K562 (cell line): Measurements from ENCODE around the gene ADAM33. TPM values are rescaled to one million over a fixed set of nuclear protein-coding genes. Genes with fewer than 3 reads are reported as not detected.

Experiments
- ATAC-seq: fragments of 200-7000 bp; cut with Tn5 transposase; 3 replicates; pipeline ENCODE4 v1.9.1; 2020; ENCODE audit warnings: moderate library complexity
- BruUV-seq: library from RNA; stranded (reverse); fragments of 400-500 nt; replicated peaks from 2 replicates; lab custom pipeline; 2021; lab: Mats Ljungman, UMichigan
- CTCF ChIA-PET: fragments of 300-600 bp; formaldehyde crosslinking; extraction: SDS; loops from one replicate; lab custom pipeline; 2021; ENCODE audit warnings: low intra/inter-chr PET ratio; lab: Yijun Ruan, JAX
- POLR2A ChIA-PET: fragments of 300-600, 350-650 bp; sonication (Branson Sonifier 250); formaldehyde crosslinking; extraction: SDS; loops from one replicate; lab custom pipeline; 2021; ENCODE audit warnings: antibody characterized with exemption, inconsistent platforms; lab: Yijun Ruan, JAX
- DNase-seq, 4 experiments: peaks; one replicate each; pipeline versions ENCODE4 v3.0.0 to v3.0.0-alpha.2; 2011 to 2018; ENCODE audit warnings: low spot score in 3 of 4, mixed read lengths in 3 of 4; ENCODE audit errors: extremely low read depth in 1 of 4
- FAIRE-seq: peaks from 2 replicates; lab custom pipeline; 2011; peaks lifted over from hg19 to GRCh38; lab: Jason Lieb, UNC
- H2AFZ ChIP-seq: 2 replicates; pipeline ENCODE4 v1.6.0; 2011; ENCODE audit warnings: low read depth, low read length, control low read depth, inconsistent platforms
- H3K27ac ChIP-seq: fragments of 200-600 bp; 3 replicates; pipeline ENCODE4 v1.8.0; 2011; ENCODE audit warnings: low read depth, mild to moderate bottlenecking, control low read depth, inconsistent platforms, low read length, moderate library complexity, mixed read lengths; ENCODE audit errors: extremely low read depth
- H3K27me3 ChIP-seq, 2 experiments: fragments of 300-600 bp in 1 of 2; 2 replicates in 1 of 2; 3 replicates in 1 of 2; pipeline versions ENCODE4 v1.6.0 to v1.8.0; 2011; ENCODE audit warnings: inconsistent platforms in 2 of 2, low read length in 2 of 2, mild to moderate bottlenecking in 1 of 2, mixed read lengths in 1 of 2, moderate library complexity in 1 of 2; ENCODE audit not compliant: control insufficient read depth in 2 of 2, insufficient read depth in 2 of 2
- H3K36me3 ChIP-seq: fragments of 300-600 bp; 3 replicates; pipeline ENCODE4 v1.8.0; 2011; ENCODE audit warnings: mild to moderate bottlenecking, low read length, inconsistent platforms; ENCODE audit not compliant: control insufficient read depth, insufficient read depth
- H3K4me1 ChIP-seq, 2 experiments: fragments of 200-600 bp in 1 of 2; replicated peaks in 1 of 2; 2 replicates in 1 of 2; 3 replicates in 1 of 2; pipeline versions ENCODE4 v1.5.1 to v1.8.0; 2011; ENCODE audit warnings: inconsistent platforms in 2 of 2, low read length in 2 of 2, mild to moderate bottlenecking in 1 of 2, mixed read lengths in 1 of 2, moderate library complexity in 1 of 2; ENCODE audit not compliant: control insufficient read depth in 2 of 2, insufficient read depth in 2 of 2
- H3K4me2 ChIP-seq: 2 replicates; pipeline ENCODE4 v1.6.1; 2011; ENCODE audit warnings: low read length, control low read depth, inconsistent platforms, mixed read lengths; ENCODE audit not compliant: insufficient read depth
- H3K4me3 ChIP-seq: fragments of 200-600 bp; sonication (generic), shearing (Covaris generic); 2 replicates; pipeline ENCODE4 v1.5.1; 2016; ENCODE audit warnings: control low read depth, inconsistent platforms
- H3K79me2 ChIP-seq: fragments of 200-600 bp; 3 replicates; pipeline ENCODE4 v1.8.0; 2011; ENCODE audit warnings: low read length, inconsistent platforms; ENCODE audit not compliant: control insufficient read depth, insufficient read depth
- H3K9ac ChIP-seq, 2 experiments: 2 replicates each; pipeline versions ENCODE4 v1.6.0 to v1.6.1; 2011; ENCODE audit warnings: low read depth in 2 of 2, low read length in 2 of 2, control low read depth in 1 of 2, inconsistent platforms in 1 of 2, mild to moderate bottlenecking in 1 of 2, mixed read lengths in 1 of 2; ENCODE audit not compliant: insufficient read depth in 1 of 2
- H3K9me1 ChIP-seq: one replicate; pipeline ENCODE4 v1.6.0; 2011; ENCODE audit warnings: inconsistent platforms, mild to moderate bottlenecking, low read length, moderate library complexity; ENCODE audit not compliant: control insufficient read depth, insufficient read depth
- H3K9me3 ChIP-seq: replicated peaks from 2 replicates; pipeline ENCODE4 v1.5.1; 2011; ENCODE audit warnings: low read depth, low read length, inconsistent platforms; ENCODE audit not compliant: control insufficient read depth, insufficient read depth
- H4K20me1 ChIP-seq: replicated peaks from 2 replicates; pipeline ENCODE4 v1.6.1; 2011; ENCODE audit warnings: low read length, inconsistent platforms, mixed read lengths; ENCODE audit not compliant: control insufficient read depth, insufficient read depth
- ETV5 ChIP-seq: sonication (generic); formaldehyde crosslinking; IDR thresholded peaks from 2 replicates; pipeline ENCODE4 v1.4.0; 2020; ENCODE audit warnings: low read depth, mild to moderate bottlenecking, missing genetic modification reagents
- HEY1 ChIP-seq: fragments of 250-450 bp; sonication (Bioruptor Pico); IDR thresholded peaks from 2 replicates; pipeline ENCODE4 v1.5.0; 2020; ENCODE audit warnings: mild to moderate bottlenecking, moderate library complexity, borderline replicate concordance
- IRF9 ChIP-seq: fragments of 450-650 bp; IDR thresholded peaks from 2 replicates; pipeline ENCODE4 v1.6.1; 2016; ENCODE audit warnings: missing biosample characterization, missing genetic modification characterization
- PYGO2 ChIP-seq: fragments of 450-650 bp; IDR thresholded peaks from 2 replicates; pipeline ENCODE4 v1.6.1; 2016; ENCODE audit warnings: mild to moderate bottlenecking, missing genetic modification characterization, moderate library complexity, missing compliant biosample characterization
- WGBS: fragments of 100-300 bp; shearing (Covaris generic); methylation state at CpG from one replicate; pipeline ENCODE4 v1.1.6; 2016; ENCODE audit warnings: low coverage, mixed read lengths; ENCODE audit not compliant: insufficient coverage; ENCODE audit errors: missing lambda C conversion rate; 5-methylcytosine and 5-hydroxymethylcytosine counted together
- in situ Hi-C: fragments of 300-500 bp; cut with MboI; formaldehyde crosslinking; loops from 4 replicates; pipeline ENCODE4 v1.15.0; 2018; ENCODE audit warnings: inconsistent platforms, mixed read lengths
- intact Hi-C: fragments of 100-400 bp; cut with micrococcal nuclease; formaldehyde crosslinking; loops from 2 replicates; pipeline ENCODE4 v1.14.2; 2022
- polyA plus RNA-seq, 8 experiments: library from polyadenylated mRNA; depleted of rRNA in 4 of 8; stranded (reverse) in 5 of 8; unstranded in 3 of 8; fragments of >200 nt; fragmentation: Nextera tagmentation in 2 of 8; fragmentation: Illumina TruSeq in 1 of 8; extraction: Ambion mirVana in 2 of 8; extraction: Trizol in 1 of 8; gene quantifications; 2 replicates each; pipeline versions ENCODE4 v1.2.1 to v1.2.3, GENCODE V29; 2011 to 2014; ENCODE audit warnings: inconsistent platforms in 1 of 8, missing spikeins in 1 of 8
- total RNA-seq, 7 experiments: library from RNA; depleted of rRNA in 6 of 7; stranded (reverse); fragments of >200 nt in 6 of 7; fragmentation: Illumina TruSeq in 2 of 7; extraction: Trizol in 2 of 7; gene quantifications; 2 replicates each; pipeline versions ENCODE4 v1.2.1 to v1.2.3, GENCODE V29; 2011 to 2021; ENCODE audit warnings: low replicate concordance in 1 of 7

ADAM33 gene
- total and polyA plus RNA-seq, 9 of the 15 experiments (the other 6 are each of a cell fraction or from before 2014, with no cell fraction given), result not detected

DNA sequence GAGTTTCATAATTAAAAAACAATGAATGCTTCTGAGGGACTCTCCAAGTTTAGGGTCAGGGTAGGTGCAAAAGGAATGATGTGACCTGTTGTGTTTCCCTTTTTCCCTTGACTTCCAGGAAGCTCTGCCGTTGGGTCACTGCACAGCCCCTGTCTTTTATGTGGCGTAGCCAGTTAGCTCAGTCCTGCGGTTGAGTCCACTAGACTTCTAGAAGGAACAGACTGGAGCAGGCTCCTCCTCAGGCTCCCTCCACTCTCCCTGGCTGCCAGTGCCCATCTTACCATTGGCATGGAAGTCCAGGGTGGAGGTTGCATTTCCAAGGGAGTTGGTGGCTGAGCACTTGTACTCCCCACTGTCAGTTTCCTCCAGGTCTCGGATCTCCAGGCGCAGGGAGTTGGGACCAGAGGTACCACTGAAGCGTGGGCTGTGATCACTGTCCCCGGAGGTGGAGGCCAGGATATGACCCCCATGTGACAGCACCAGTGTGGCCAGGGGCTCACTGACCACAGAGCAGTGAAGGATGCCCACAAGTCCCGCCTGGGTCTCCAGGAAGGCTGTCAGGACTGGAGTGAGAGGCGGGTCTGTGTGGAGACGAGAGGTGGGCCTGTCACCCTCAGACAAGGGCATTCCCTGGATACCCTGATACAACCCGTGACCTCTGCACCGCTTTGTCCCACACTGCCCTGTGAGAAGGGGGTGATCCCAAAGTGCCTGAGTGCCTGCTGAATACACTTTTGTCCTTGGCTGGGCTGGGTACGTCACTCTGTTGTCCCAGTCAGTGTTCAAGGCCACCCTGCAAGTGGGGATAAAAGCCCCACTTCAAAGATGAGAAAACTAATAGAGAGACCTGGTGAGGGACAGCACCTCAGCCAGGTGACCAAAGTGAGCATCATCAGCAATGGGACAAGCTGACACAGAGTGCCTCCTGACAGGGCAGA, 19.5 kb upstream of the ADAM33 start (continued):
- TF ChIP-seq IRF9 (tag) (no peak), HEY1 (CRISPR knock-in tag) (no peak)

- peaks cover 0 to 47% of the 10 kb centered on the region in 2 experiments; a peak in 3 of 5 replicates for H3K27me3 ChIP-seq
- H3K4me3 ChIP-seq, result no peak overlapping the region
- CTCF ChIA-PET, result no interaction called here
- no peak for ATAC-seq
- no peak for TF ChIP-seq ETV5
- no peak for TF ChIP-seq PYGO2
- TF ChIP-seq, all 486 proteins: peak for 0
- Histone ChIP-seq H3K9me1 (no peaks in the 10 kb centered on the region), H2AFZ (no peak overlapping the region), H3K4me2 (no peak overlapping the region), H3K9me3 (no peaks in the 10 kb centered on the region), H3K4me1 (peaks cover 0 to 15% of the 10 kb centered on the region in 2 experiments; a peak in 2 of 5 replicates), H3K9ac (no peak overlapping the region), H3K79me2 (no peaks in the 10 kb centered on the region), H3K36me3 (no peaks in the 10 kb centered on the region), H3K27ac (no peak overlapping the region), H4K20me1 (no peaks in the 10 kb centered on the region)
- FAIRE-seq (no peak), DNase-seq (no peak)
- WGBS, result 8% methylated on average over 10 of the region's 16 CpGs
- intact Hi-C loops (no loop called here), in situ Hi-C loops (no loop called here)
- POLR2A ChIA-PET, result interaction anchor here (0.7 kb wide), 1 partner anchor 1459 kb away, joined by 3 read pairs; no protein-coding TSS in a partner anchor
- BruUV-seq, result no TSS peak
Measured at GRCh38 chr20:3699037-3699436, 17.2 kb upstream of the ADAM33 start.
